ENCODE data around the gene CAMTA1.
A peak's percentile ranks its signal among the peaks of the same experiment; 100 is the strongest.

DNA sequence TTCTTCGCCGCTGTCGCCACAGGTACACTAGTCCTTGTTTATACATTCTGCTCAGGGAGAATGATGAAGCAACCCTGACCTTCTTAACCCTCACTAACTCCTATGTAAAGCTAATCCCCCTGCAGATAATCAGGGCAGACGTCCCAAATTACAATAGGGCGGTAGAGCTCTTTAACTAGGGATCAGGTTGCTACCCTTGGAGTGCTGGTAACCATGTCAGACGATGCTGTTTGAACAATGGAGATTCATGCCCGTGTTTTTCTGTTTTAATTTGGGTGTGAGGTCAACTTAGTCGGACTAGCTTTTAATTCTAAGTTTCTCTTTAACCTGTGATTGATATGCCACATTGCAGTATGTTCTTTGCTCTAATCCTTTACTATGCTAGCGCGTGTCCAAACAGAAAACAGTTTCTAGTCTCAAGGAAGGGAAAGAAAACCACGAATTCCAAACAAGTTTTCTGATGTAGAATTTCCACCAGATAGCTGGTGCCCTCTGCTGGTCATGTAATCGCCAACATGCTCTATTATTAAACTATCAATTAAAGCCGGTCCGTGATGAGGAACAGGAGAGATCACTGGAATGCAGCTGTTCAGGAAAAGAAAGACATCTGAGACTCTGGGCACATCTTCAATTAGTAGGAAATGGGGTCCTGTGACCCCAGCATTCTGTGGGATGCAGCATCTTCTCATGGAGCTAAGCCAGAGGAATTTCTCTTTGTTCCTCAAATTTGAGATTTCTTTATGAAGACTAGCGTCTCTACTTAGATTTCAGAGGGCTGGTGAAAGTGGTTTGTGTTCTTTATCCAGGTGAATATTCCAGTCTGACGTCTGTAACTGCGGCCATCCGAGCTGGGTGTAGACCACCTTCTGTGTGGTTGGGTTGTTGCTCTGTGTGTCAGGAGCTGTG, 967.5 kb downstream of the CAMTA1 start:
- TF ChIP-seq, protein P1, sequence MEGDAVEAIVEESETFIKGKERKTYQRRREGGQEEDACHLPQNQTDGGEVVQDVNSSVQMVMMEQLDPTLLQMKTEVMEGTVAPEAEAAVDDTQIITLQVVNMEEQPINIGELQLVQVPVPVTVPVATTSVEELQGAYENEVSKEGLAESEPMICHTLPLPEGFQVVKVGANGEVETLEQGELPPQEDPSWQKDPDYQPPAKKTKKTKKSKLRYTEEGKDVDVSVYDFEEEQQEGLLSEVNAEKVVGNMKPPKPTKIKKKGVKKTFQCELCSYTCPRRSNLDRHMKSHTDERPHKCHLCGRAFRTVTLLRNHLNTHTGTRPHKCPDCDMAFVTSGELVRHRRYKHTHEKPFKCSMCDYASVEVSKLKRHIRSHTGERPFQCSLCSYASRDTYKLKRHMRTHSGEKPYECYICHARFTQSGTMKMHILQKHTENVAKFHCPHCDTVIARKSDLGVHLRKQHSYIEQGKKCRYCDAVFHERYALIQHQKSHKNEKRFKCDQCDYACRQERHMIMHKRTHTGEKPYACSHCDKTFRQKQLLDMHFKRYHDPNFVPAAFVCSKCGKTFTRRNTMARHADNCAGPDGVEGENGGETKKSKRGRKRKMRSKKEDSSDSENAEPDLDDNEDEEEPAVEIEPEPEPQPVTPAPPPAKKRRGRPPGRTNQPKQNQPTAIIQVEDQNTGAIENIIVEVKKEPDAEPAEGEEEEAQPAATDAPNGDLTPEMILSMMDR (IDR thresholded peaks at IDR 0.05; ENCODE audit: borderline replicate concordance, extremely low read depth, low read length, poor library complexity, severe bottlenecking): peak; percentile 83
- no peak for TF ChIP-seq EZH2 (IDR thresholded peaks at IDR 0.05; ENCODE audit: borderline replicate concordance, low read depth, low read length, severe bottlenecking)

All from DND-41 (cell line).